ENCODE measurements around the gene RYR3. TPM values are rescaled to one million over a fixed set of nuclear protein-coding genes. Genes with fewer than 3 reads are reported as not detected.

Gene RYR3
- total and polyA plus RNA-seq, 7 donors: 2.5 to 159 (median 24.0) TPM

GRCh38 chr15:33735637-33736247 is 425.0 kb downstream of the RYR3 start:
- ATAC-seq (peak in 2 of 4 donors; percentile 41 to 54), DNase-seq (no peak)
- WGBS, 3 donors: 49 to 59% (median 50%) methylated on average over 7 of the region's 7 CpGs
- intact Hi-C loops (cut with DNase I): loop anchor here in 1 of 2 donors (5.0 kb wide), 1 partner anchor 227 kb away; no protein-coding TSS in a partner anchor
- no peaks in the 10 kb centered on the region for H3K9me3 ChIP-seq
- no peak overlapping the region for H3K27ac ChIP-seq
- TF ChIP-seq CTCF (IDR thresholded peaks at IDR 0.05): peak; percentile 42
- peaks cover 0 to 39% of the 10 kb centered on the region in 2 donors for H3K36me3 ChIP-seq (ENCODE audit: insufficient read depth in 1 of 2, low read depth in 1 of 2)
- no peaks in the 10 kb centered on the region for H3K27me3 ChIP-seq (ENCODE audit: insufficient read depth in 3 of 3, low read length in 2 of 3)
- H3K4me3 ChIP-seq: no peak overlapping the region
- no peaks in the 10 kb centered on the region for H3K4me1 ChIP-seq

GRCh38 chr15:33737687-33738601 is 427.2 kb downstream of the RYR3 start:
- H3K4me3 ChIP-seq: no peak overlapping the region
- no peak overlapping the region for H3K27ac ChIP-seq
- intact Hi-C loops (cut with DNase I): loop anchor here in 1 of 2 donors (5.0 kb wide), 1 partner anchor 224 kb away; no protein-coding TSS in a partner anchor
- H3K27me3 ChIP-seq (ENCODE audit: insufficient read depth in 3 of 3, low read length in 2 of 3): no peaks in the 10 kb centered on the region
- H3K4me1 ChIP-seq: peaks cover 7% of the 10 kb centered on the region
- DNase-seq: no peak
- peaks cover 0 to 24% of the 10 kb centered on the region in 2 donors for H3K36me3 ChIP-seq (ENCODE audit: insufficient read depth in 1 of 2, low read depth in 1 of 2)
- WGBS, 3 donors: 51 to 56% (median 55%) methylated on average over 15 of the region's 15 CpGs
- no peaks in the 10 kb centered on the region for H3K9me3 ChIP-seq
- ATAC-seq: peak in 3 of 4 donors; percentile 57 to 69 (median 65)
- peak; percentile 62 for TF ChIP-seq CTCF (IDR thresholded peaks at IDR 0.05)

GRCh38 chr15:33738941-33739664 is 428.3 kb downstream of the RYR3 start:
- H3K4me1 ChIP-seq: peaks cover 13% of the 10 kb centered on the region
- no peak overlapping the region for H3K27ac ChIP-seq
- no peak overlapping the region for H3K4me3 ChIP-seq
- peaks cover 0 to 22% of the 10 kb centered on the region in 2 donors for H3K36me3 ChIP-seq (ENCODE audit: insufficient read depth in 1 of 2, low read depth in 1 of 2)
- no peaks in the 10 kb centered on the region for H3K9me3 ChIP-seq
- no peak for TF ChIP-seq CTCF (IDR thresholded peaks at IDR 0.05)
- no peak for ATAC-seq
- 70 to 73% (median 71%) methylated on average over 6 of the region's 6 CpGs for WGBS, 3 donors
- intact Hi-C loops (cut with DNase I): loop anchor here in 1 of 2 donors (5.0 kb wide), 1 partner anchor 223 kb away; no protein-coding TSS in a partner anchor
- no peaks in the 10 kb centered on the region for H3K27me3 ChIP-seq (ENCODE audit: insufficient read depth in 3 of 3, low read length in 2 of 3)
- DNase-seq: no peak

GRCh38 chr15:33742306-33742705 is 431.5 kb downstream of the RYR3 start:
- H3K36me3 ChIP-seq (ENCODE audit: insufficient read depth in 1 of 2, low read depth in 1 of 2): peaks cover 0 to 17% of the 10 kb centered on the region in 2 donors
- no peaks in the 10 kb centered on the region for H3K9me3 ChIP-seq
- DNase-seq: no peak
- H3K27me3 ChIP-seq (ENCODE audit: insufficient read depth in 3 of 3, low read length in 2 of 3): no peaks in the 10 kb centered on the region
- no peak for ATAC-seq
- peaks cover 13% of the 10 kb centered on the region for H3K4me1 ChIP-seq
- WGBS, 3 donors: 31 to 34% (median 32%) methylated on average over 3 of the region's 3 CpGs
- no peak for TF ChIP-seq CTCF (IDR thresholded peaks at IDR 0.05)
- intact Hi-C loops (cut with DNase I): no loop called here
- peak overlapping the region; percentile 51 for H3K27ac ChIP-seq
- no peak overlapping the region for H3K4me3 ChIP-seq

All from psoas muscle (tissue), 8 donors.